ENCODE data around the gene DPYSL5.

- TF ChIP-seq CTCF (IDR thresholded peaks at IDR 0.05) = no peak
- TF ChIP-seq POLR2A (IDR thresholded peaks at IDR 0.05) = no peak
Measured at GRCh38 chr2:26855466-26855865, 7.5 kb downstream of the DPYSL5 start.

All from tibial nerve (tissue), 3 donors.